ENCODE data around the gene PRDM16.

The PRDM16 gene

DNA sequence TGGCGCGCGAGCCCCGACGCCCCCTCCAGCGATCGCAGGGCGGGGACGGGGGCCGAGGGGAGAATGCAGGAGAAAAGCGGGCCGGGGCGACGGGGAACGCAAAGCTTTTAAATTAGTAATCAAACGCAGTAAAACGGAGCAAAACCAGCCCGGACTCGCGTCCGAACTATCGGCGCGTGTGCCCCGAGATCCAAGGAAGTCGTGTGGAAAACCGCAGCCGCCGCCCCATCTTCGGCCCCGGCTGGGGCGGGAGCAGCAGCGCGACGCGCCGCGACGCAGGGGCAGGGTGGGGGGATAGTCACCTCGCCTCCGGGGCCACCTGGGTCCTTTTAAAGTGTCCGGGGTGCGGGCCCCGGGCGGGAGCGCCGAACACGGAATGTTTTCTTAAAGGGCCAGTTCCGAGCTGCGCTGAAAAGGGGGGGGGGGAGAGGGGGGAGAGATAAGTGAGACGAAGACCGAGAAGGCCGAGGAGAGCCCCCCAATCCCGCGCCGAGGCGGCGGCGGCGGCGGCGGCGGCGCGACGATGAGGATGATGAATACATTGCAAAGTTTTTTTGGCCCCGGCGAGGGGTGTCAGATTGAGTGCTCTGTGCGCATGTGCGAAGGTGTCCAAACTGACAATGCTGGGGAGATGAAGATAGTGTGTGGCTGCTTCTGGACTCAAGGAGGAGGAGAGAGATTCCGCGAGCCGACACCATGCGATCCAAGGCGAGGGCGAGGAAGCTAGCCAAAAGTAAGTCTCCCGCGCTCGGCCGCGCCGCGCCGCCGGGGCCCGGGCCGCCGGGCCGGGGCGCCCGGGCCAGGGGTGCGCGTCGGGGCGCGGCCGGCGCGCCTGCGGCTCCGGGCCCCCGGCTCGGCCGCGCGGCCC lies at the start of gene PRDM16:
Gene PRDM16 (plus strand): TSS at position 640 of the 868 bp plus-strand sequence. CDS start 57 bp downstream, at position 697.
- no peak for DNase-seq (ENCODE audit: low spot score)

DNA sequence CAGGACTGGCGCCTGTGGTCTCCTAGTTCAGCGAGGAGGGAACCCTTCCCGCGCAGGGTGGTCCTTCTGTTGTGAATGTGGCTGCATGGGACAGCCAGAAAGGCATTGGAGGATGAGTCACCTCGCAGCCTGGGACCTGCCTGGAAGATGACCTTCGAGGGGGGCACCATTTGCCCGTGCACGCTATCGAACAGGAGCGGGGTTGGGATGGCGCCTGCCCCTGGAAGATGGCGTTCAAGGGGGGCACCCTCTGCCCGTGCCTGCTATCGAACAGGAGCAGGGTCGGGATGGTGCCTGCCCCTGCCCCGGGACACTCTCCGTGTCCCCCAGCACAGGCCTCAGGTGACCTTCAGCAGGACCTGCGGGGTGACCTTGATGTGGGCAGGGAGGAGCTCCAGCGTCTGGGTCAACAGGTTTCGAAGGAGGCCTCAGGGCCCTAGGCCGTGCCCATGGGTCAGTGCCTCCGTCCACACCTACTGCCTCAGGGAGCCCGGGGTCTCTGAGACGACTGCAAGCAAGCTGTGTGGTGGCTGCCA lies 49.4 kb upstream of the PRDM16 start:
- no peak for DNase-seq (ENCODE audit: low spot score)

- DNase-seq (ENCODE audit: low spot score): no peak
These were observed 48.6 kb upstream of the PRDM16 start for GRCh38 chr1:3020263-3020909.

DNA sequence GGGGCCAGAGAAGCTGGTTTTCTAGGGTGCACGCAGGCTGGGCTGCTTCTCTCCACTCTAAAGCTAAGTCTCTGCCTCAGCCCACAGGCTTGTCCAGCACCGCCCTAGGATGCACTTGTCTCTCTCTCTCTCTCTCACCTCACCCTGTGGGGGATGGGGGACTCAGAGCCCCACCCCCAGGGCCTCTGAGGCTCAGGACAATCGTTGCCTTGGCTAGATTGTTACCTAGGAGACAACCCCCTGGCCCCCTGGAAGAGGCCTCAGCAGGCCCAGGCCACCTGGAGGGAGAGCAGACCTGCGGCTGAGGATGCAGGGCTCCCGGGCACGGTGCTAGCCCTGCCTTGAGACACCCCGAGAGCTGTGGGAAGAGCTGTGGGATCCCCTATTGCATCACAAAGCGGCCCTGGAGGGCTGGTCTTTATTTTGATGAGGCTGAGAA lies 47.8 kb upstream of the PRDM16 start, which contains the start of gene ACTRT2:
Gene ACTRT2 (plus strand): TSS at position 235 of the 439 bp plus-strand sequence. CDS start 220 bp downstream, outside the sequence.
- DNase-seq (ENCODE audit: low spot score): no peak

DNA sequence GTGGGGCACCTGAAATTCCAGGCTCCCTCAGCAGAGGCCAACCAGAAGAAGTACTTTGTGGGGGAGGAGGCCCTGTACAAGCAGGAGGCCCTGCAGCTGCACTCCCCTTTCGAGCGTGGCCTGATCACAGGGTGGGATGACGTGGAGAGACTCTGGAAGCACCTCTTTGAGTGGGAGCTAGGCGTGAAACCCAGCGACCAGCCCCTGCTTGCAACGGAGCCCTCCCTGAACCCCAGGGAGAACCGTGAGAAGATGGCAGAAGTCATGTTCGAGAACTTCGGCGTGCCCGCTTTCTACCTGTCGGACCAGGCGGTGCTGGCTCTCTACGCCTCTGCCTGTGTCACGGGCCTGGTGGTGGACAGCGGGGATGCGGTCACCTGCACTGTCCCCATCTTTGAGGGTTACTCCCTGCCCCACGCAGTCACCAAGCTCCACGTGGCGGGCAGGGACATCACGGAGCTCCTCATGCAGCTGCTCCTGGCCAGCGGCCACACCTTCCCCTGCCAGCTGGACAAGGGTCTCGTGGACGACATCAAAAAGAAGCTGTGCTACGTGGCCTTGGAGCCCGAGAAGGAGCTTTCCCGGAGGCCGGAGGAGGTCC lies 47.1 kb upstream of the PRDM16 start:
- no peak for DNase-seq (ENCODE audit: low spot score)

- no peak for DNase-seq (ENCODE audit: low spot score)
These were observed 46.5 kb upstream of the PRDM16 start for GRCh38 chr1:3022511-3022973.

DNA sequence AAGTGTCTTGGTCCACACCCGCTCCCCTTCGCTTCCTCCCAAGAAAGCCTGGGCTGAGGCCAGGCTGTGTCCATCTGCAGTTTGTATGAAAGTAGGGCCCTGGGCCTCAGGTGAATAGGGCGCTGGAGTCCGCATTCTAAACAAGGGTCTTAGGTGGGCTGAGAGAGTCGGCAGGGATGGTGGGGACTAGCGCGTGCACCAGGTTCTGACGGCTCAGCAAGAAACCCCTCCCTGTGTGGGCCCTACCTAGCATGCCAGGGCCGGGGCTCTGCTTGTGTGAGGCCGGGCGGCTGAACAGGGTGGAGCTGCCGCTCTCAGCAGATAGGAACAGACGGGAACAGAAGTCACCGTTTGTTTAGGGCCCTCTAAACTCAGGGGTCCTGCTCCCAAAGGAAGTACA lies 46.0 kb upstream of the PRDM16 start:
- no peak for DNase-seq (ENCODE audit: low spot score)

- no peak for DNase-seq (ENCODE audit: low spot score)
These were observed 45.0 kb upstream of the PRDM16 start for GRCh38 chr1:3024019-3024418.

DNA sequence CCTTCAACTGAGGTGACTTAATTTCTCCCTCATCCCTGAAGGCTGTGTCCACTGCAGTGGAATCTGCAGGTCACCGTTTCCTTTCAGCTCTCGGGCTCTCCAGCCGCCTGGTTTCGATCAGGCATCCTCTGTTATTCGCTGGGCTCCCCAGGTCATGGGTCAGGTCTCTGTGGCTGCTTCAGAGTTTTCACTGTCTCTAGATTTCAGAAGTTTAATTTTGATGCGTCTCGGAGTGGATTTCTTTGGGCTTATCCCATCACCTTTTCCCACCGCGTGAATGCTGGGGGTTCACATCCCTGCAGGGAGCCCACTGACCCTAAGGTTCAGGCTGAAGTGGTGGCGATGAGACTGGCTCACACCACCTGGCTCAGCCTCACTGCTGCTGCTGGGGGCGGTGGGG lies 44.4 kb upstream of the PRDM16 start:
- DNase-seq (ENCODE audit: low spot score): no peak

DNA sequence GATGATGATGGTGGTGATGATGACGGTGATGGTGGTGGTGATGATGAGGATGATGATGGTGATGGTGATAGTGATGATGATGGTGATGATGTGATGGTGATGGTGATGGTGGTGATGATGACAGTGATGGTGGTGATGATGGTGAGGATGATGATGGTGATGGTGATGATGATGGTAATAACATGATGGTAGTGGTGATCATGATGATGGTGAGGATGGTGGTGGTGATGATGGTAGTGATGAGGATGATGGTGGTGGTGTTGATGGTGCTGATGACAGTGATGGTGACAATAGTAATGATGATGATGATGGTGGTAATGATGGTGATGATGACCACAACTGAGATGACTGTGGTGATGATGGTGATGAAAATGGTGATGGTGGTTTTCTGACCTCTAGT lies 42.9 kb upstream of the PRDM16 start:
- no peak for DNase-seq (ENCODE audit: low spot score)

- no peak for DNase-seq (ENCODE audit: low spot score)
These were observed 42.2 kb upstream of the PRDM16 start for GRCh38 chr1:3026581-3027391.

DNA sequence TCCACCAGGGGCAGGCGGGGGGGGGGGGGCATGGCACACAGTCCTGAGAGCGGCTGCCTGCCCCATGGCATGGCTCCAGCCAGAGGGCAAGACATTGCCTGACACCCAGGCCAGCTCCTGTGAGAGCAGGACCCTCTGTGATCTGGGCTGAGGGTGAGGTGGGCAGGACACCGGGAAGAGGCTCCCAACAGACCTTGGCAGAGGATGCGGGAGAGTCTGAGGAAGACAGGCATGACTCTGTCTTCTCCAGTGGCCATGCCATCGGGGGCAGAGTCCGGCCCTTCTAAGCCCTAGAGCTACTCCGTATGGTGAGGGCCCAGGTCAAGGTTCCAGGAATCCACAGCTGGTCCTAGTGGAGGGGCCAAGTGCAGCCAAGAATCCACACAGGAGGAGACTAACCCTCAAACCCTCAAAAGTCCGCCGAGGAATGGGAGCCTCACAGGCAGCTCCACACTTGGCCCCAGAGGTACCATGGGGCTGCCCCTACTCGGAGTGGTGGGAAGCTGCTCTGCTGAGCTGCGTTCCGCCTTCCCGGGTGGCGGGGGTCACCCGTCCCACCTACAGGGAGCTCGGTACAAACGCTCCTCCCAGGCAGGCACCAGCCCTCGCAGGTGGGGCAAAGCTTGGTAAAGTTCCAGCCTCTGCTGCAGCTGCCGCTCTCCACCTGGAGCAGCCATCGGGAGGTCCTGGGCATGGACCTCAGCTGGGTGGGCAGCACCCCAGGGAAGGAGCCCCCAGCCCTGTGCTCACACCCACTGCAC lies 41.2 kb upstream of the PRDM16 start:
- DNase-seq (ENCODE audit: low spot score): no peak

DNA sequence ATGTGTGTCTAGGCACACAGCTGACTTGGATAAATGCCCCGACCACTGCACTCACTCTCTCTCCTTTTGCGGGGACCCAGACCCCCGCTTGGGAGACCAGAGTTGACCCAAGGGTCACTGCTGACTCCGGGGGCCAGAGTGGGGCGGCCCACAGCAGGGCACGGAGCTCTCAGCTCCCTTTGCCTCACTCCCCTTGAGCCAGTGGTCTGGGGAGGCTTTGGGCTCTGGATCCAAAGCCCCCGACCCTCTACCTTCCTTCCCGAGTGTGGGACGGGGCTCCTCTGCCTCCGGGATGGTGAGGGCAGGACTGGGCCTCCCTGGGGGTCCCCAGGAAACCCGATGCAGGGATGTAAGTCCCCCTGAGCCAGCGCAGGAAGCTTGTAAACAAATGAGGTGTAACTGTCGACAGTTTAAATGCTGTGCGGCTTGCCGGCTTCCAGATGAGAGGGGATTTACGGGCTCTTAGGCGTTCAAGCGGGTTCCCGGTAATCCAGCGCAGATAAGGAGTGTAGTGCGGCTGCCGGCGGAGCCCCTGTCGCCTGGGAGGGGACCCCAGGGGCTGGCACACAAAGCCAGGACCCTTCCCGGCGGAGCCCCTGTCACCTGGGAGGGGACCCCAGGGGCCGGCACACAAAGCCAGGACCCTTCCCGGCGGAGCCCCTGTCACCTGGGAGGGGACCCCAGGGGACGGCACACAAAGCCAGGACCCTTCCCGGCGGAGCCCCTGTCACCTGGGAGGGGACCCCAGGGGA lies 40.3 kb upstream of the PRDM16 start:
- no peak for DNase-seq (ENCODE audit: low spot score)

- no peak for DNase-seq (ENCODE audit: low spot score)
These were observed 39.5 kb upstream of the PRDM16 start for GRCh38 chr1:3029481-3029961.

DNA sequence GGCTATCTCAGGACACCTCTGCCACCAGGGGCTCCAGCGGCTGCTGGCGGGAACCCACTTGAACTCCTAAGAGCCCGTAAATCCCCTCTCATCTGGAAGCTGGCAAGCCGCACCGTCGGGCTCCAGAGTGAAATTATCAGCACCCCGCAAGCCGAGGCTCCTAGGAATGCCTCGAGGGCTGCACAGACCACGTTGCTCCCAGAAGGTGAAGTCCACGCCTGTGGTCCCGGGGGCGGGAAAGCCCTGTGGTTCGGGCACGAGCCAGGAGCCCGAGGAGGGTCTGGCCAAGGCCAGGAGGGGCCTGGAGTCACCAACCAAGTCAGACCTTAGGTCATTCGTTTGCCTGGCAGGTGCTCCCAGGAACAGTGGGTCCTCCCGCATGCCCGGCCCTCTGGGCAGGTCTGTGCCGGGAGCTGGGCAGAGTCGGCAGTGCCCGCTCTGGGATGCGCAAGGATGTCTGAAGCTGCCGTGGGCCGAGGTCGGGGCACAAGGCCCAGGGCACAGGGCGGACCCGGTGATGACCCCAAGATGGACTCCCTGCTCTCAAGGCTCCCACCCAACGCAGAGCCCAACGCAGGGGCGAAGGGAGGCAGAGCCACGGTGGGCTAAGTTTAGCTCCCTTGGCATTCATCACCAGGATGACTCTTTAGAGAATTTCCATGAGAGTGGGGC lies 38.9 kb upstream of the PRDM16 start:
- no peak for DNase-seq (ENCODE audit: low spot score)

- DNase-seq (ENCODE audit: low spot score): no peak
These were observed 38.2 kb upstream of the PRDM16 start for GRCh38 chr1:3030663-3031381.

DNA sequence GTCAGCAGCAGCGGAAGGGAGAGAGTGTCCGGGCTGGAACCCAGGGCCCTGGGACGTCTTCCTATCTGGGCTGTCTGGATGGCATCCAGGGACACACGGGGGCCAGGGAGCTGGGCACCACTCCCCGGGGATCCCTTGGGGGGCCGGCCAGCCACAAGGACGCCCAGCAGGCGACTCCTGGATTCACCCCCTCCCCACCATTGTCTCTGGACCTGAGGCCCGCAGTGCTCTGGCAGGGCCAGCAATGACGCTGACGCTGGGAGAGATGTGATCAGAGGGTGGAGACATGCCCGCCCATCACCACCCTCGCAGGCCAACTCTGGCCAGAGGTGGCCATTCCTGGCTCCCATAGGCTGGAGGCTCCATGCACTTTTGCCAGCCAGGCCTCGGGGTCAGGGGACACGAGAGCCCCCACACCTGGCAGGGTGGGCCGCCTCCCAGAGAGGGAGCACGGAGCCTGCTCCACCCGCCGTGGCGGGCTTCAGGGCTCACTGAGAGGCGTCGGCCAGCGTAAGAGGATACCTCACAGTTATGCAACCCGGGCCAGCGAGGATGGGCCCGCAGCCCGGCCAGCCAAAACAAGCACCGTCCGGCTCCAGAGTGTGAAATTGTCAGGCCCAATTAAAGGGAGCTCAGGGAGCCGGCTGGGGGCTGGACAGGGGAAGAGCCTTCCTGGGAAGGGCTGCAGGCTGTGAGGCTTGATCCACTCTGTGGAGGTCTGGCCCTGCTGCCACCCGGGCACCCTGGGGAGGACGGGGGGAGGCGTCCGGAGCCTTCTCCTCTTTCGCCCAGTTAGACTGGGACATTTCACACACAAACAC lies 37.4 kb upstream of the PRDM16 start:
- peak; percentile 4 for DNase-seq (ENCODE audit: low spot score)
